ENCODE data around the gene EHBP1L1. TPM values are rescaled to one million over a fixed set of nuclear protein-coding genes. Genes with fewer than 3 reads are reported as not detected.

EHBP1L1 gene
- total RNA-seq, 1 experiment from 2014 or later: 126 TPM

- H3K36me3 ChIP-seq (ENCODE audit: low read depth, low read length): no peaks in the 10 kb centered on the region
- H3K4me2 ChIP-seq (ENCODE audit: low read length): peak overlapping the region; percentile 93
- peak overlapping the region; percentile 80 for H3K27ac ChIP-seq (ENCODE audit: low read length)
- H3K79me2 ChIP-seq (ENCODE audit: low read length): peaks cover 27% of the 10 kb centered on the region
- peak overlapping the region; percentile 56 for H3K9ac ChIP-seq (ENCODE audit: low read length)
- DNase-seq (no peak), ATAC-seq (no peak)
- CTCF ChIA-PET: interaction anchor here (0.6 kb wide), 1 partner anchor 91 kb away, joined by 5 read pairs; no protein-coding TSS in a partner anchor
- intact Hi-C loops (cut with micrococcal nuclease): no loop called here
- H3K4me3 ChIP-seq (ENCODE audit: low read length): peak overlapping the region; percentile 68
- H2AFZ ChIP-seq (ENCODE audit: low read length): no peak overlapping the region; the same call in 1 of the 2 replicates
- H3K9me3 ChIP-seq (ENCODE audit: low read length): no peaks in the 10 kb centered on the region
- no peaks in the 10 kb centered on the region for H4K20me1 ChIP-seq (ENCODE audit: low read length)
- peaks cover 59% of the 10 kb centered on the region for H3K4me1 ChIP-seq (ENCODE audit: insufficient read depth, low read length)
- no peaks in the 10 kb centered on the region for H3K27me3 ChIP-seq (ENCODE audit: low read length)
- no peaks in the 10 kb centered on the region for H3K9me2 ChIP-seq (replicated peaks; ENCODE audit: low read length)
- no TSS peak for BruUV-seq (replicated peaks)
- POLR2A ChIA-PET (ENCODE audit: unreplicated experiment): no interaction called here
- TF ChIP-seq, protein P1, sequence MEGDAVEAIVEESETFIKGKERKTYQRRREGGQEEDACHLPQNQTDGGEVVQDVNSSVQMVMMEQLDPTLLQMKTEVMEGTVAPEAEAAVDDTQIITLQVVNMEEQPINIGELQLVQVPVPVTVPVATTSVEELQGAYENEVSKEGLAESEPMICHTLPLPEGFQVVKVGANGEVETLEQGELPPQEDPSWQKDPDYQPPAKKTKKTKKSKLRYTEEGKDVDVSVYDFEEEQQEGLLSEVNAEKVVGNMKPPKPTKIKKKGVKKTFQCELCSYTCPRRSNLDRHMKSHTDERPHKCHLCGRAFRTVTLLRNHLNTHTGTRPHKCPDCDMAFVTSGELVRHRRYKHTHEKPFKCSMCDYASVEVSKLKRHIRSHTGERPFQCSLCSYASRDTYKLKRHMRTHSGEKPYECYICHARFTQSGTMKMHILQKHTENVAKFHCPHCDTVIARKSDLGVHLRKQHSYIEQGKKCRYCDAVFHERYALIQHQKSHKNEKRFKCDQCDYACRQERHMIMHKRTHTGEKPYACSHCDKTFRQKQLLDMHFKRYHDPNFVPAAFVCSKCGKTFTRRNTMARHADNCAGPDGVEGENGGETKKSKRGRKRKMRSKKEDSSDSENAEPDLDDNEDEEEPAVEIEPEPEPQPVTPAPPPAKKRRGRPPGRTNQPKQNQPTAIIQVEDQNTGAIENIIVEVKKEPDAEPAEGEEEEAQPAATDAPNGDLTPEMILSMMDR (conservative IDR thresholded peaks at IDR 0.05; ENCODE audit: low read depth, low read length): no peak
- H3F3A ChIP-seq (ENCODE audit: low read length, unreplicated experiment): peaks cover 12% of the 10 kb centered on the region
Measured at GRCh38 chr11:65557280-65558001, 18.4 kb upstream of the EHBP1L1 start.

DNA sequence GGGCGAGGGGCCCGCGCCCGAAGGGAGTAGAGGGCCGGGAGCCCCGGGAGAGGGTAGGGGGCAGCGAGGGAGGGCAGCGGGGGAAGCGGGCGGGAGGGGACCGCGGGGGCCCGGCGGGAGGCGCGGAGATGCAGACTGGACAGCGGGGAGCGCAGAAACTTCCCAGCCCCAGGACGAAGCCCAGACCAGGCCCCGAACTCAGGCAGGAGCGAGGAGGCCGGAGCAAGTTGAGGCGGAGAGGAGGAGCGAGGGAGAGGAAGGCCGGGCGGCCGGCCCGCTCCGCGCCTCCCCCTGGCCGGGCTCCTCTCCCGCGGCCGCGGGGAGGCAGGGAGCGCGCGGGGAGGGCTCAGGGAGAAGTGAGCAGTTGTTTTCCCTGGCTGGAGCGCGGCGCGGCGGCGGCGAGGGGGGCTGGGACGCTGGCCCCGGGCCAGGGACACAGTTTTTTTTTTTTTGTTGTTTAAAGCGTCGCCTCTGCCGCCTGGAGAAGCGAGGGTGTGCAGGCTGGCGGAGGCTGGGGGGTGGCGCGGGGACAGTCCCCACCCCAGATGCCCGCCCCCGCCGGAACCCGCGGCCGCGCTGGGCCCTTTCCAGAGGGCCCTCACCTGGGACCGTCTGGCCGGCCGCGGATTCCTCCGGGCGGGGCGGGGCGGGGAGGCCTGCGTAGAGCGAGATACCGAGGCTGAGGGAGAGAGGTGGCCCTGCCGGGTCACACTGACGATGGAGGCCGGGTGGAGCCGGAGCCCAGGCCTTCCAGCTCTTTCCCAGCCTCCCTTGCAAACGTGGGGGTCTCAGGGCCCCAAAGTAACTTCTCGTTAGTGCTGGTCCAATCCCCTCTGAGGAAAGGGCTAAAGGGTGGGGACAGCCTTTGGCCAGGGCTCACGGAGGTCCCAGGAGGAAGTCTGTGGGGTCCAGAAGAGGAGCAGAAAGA is 17.6 kb upstream of the EHBP1L1 start, which contains the start of gene LTBP3:
TSS of gene LTBP3 (minus strand) at position 358 of the 928 bp plus-strand sequence. CDS start 400 bp downstream, outside the sequence.
- POLR2A ChIA-PET (ENCODE audit: unreplicated experiment): no interaction called here
- peak within 1 kb of the TSS; percentile 68 for H3K4me3 ChIP-seq (ENCODE audit: low read length)
- H3K27ac ChIP-seq (ENCODE audit: low read length): peak within 1 kb of the TSS; percentile 91
- peaks cover 27% of the 10 kb centered on the region for H3K79me2 ChIP-seq (ENCODE audit: low read length)
- CTCF ChIA-PET: no interaction called here
- DNase-seq (peak; percentile 72), ATAC-seq (peak; percentile 9)
- H3K4me1 ChIP-seq (ENCODE audit: insufficient read depth, low read length): peaks cover 59% of the 10 kb centered on the region
- no peaks in the 10 kb centered on the region for H3K27me3 ChIP-seq (ENCODE audit: low read length)
- intact Hi-C loops (cut with micrococcal nuclease): no loop called here
- no peaks in the 10 kb centered on the region for H4K20me1 ChIP-seq (ENCODE audit: low read length)
- no peaks in the 10 kb centered on the region for H3K9me3 ChIP-seq (ENCODE audit: low read length)
- no peaks in the 10 kb centered on the region for H3K9me2 ChIP-seq (replicated peaks; ENCODE audit: low read length)
- H2AFZ ChIP-seq (ENCODE audit: low read length): peak within 1 kb of the TSS; percentile 54
- H3F3A ChIP-seq (ENCODE audit: low read length, unreplicated experiment): peaks cover 12% of the 10 kb centered on the region
- BruUV-seq (replicated peaks): no TSS peak
- peak within 1 kb of the TSS; percentile 93 for H3K4me2 ChIP-seq (ENCODE audit: low read length)
- TF ChIP-seq EZH2phosphoT487 (IDR thresholded peaks at IDR 0.05; ENCODE audit: borderline replicate concordance, low read length): no peak
- TF ChIP-seq EZH2 (IDR thresholded peaks at IDR 0.05; ENCODE audit: low read length, unreplicated experiment): no peak
- TF ChIP-seq, protein P1 (conservative IDR thresholded peaks at IDR 0.05; ENCODE audit: low read depth, low read length): no peak
- no peaks in the 10 kb centered on the region for H3K36me3 ChIP-seq (ENCODE audit: low read depth, low read length)
- H3K9ac ChIP-seq (ENCODE audit: low read length): peak within 1 kb of the TSS; percentile 56
